Sigmoid colon (tissue), 7 donors: ENCODE data around the gene ABI3. TPM values are rescaled to one million over a fixed set of nuclear protein-coding genes. Genes with fewer than 3 reads are reported as not detected.

ENCODE experiments used
- DNase-seq: peaks from one replicate; pipeline ENCODE4 v3.0.0-alpha.2; 2019
- H3K27ac ChIP-seq, 4 donors: fragments of 200-600 bp; sonication (generic); one replicate each; pipeline ENCODE4 v1.5.1; 2016 to 2019; ENCODE audit warnings: mild to moderate bottlenecking in 1 of 4
- H3K27me3 ChIP-seq, 3 donors: fragments of 200-600 bp; sonication (generic); one replicate each; pipeline ENCODE4 v1.5.1; 2019; ENCODE audit warnings: mild to moderate bottlenecking in 1 of 3
- H3K36me3 ChIP-seq, 4 donors: fragments of 200-600 bp; sonication (generic); one replicate each; pipeline ENCODE4 v1.5.1; 2016 to 2019
- H3K4me1 ChIP-seq, 4 donors: fragments of 200-600 bp; sonication (generic); one replicate each; pipeline ENCODE4 v1.5.1; 2017 to 2019
- H3K4me3 ChIP-seq, 4 donors: fragments of 200-600 bp; sonication (generic); one replicate each; pipeline ENCODE4 v1.5.1; 2017 to 2019; ENCODE audit warnings: mild to moderate bottlenecking in 2 of 4, moderate library complexity in 1 of 4
- H3K9me3 ChIP-seq, 4 donors: fragments of 200-600 bp in 3 of 4; sonication (generic) in 3 of 4; one replicate each; pipeline versions ENCODE4 v1.5.1 to v1.6.1; 2013 to 2019
- EP300 ChIP-seq, 4 donors: sonication (generic); formaldehyde crosslinking; IDR thresholded peaks; one replicate each; pipeline ENCODE4 v1.6.1; 2017; ENCODE audit warnings: antibody characterized with exemption in 4 of 4
- POLR2A ChIP-seq, 2 donors: fragments of 450-650 bp; IDR thresholded peaks; one replicate each; pipeline ENCODE4 v1.6.1; 2016; ENCODE audit warnings: antibody characterized with exemption in 2 of 2, mild to moderate bottlenecking in 2 of 2, moderate library complexity in 2 of 2
- POLR2AphosphoS5 ChIP-seq, 4 donors: sonication (generic); formaldehyde crosslinking; IDR thresholded peaks; one replicate each; pipeline ENCODE4 v1.6.1; 2017; ENCODE audit warnings: antibody characterized with exemption in 4 of 4
- WGBS, 2 donors: extraction: QIAGEN DNeasy Blood & Tissue Kit; methylation state at CpG; one replicate each; pipeline ENCODE4 v1.1.7; 2013; 5-methylcytosine and 5-hydroxymethylcytosine counted together
- intact Hi-C: fragments of 100-400 bp; cut with DNase I; formaldehyde crosslinking; loops from one replicate; pipeline ENCODE4 v1.15.1; 2023
- polyA plus RNA-seq, 3 donors: library from polyadenylated mRNA; stranded (reverse); fragments of 200-250 nt; gene quantifications; one replicate each; pipeline ENCODE4 v1.2.3, GENCODE V29; 2013
- total RNA-seq, 4 donors: library from RNA; depleted of rRNA; stranded (reverse); fragments of >200 nt; gene quantifications; one replicate each; pipeline ENCODE4 v1.1.0, GENCODE V29; 2016
- TF ChIP-seq, protein P1 (sequence below), 4 experiments: fragments of 450-650 bp in 3 of 4; fragments of 200-600 bp in 1 of 4; IDR thresholded peaks; one replicate each; pipeline ENCODE4 v1.5.1; 2016 to 2019; ENCODE audit warnings: antibody characterized with exemption in 4 of 4, mild to moderate bottlenecking in 3 of 4, moderate library complexity in 2 of 4
- donor health status: healthy with polysubstance abuse.
- donor health status: Bipolar disorder and iron deficiency.
- donor health status: healthy.

The ABI3 gene
- total and polyA plus RNA-seq, 7 donors, result 1.8 to 16.0 (median 7.1) TPM

GRCh38 chr17:49191917-49192741 lies 18.4 kb upstream of the ABI3 start:
- Histone ChIP-seq H3K4me3 (peak overlapping the region; percentile 56 to 88 (median 78)), H3K36me3 (no peaks in the 10 kb centered on the region), H3K4me1 (peaks cover 7 to 19% (median 14%) of the 10 kb centered on the region in 4 donors), H3K9me3 (no peaks in the 10 kb centered on the region), H3K27ac (peak overlapping the region; percentile 87 to 99 (median 96)), H3K27me3 (no peaks in the 10 kb centered on the region)
- TF ChIP-seq POLR2A (IDR thresholded peaks at IDR 0.05) (no peak), EP300 (IDR thresholded peaks at IDR 0.05) (no peak), POLR2AphosphoS5 (IDR thresholded peaks at IDR 0.05) (peak; percentile 21 to 53 (median 32))
- TF ChIP-seq, protein P1, sequence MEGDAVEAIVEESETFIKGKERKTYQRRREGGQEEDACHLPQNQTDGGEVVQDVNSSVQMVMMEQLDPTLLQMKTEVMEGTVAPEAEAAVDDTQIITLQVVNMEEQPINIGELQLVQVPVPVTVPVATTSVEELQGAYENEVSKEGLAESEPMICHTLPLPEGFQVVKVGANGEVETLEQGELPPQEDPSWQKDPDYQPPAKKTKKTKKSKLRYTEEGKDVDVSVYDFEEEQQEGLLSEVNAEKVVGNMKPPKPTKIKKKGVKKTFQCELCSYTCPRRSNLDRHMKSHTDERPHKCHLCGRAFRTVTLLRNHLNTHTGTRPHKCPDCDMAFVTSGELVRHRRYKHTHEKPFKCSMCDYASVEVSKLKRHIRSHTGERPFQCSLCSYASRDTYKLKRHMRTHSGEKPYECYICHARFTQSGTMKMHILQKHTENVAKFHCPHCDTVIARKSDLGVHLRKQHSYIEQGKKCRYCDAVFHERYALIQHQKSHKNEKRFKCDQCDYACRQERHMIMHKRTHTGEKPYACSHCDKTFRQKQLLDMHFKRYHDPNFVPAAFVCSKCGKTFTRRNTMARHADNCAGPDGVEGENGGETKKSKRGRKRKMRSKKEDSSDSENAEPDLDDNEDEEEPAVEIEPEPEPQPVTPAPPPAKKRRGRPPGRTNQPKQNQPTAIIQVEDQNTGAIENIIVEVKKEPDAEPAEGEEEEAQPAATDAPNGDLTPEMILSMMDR (IDR thresholded peaks at IDR 0.05), result peak in 1 of 4 experiments; percentile 10
- peak; percentile 97 for DNase-seq
- 0% methylated on average over 53 of the region's 53 CpGs for WGBS, 2 donors
- intact Hi-C loops, result loop anchor here (5.0 to 10.0 kb wide), 3 partner anchors 35 to 287 kb away; partner anchors contain the start of genes PHB1 and UBE2Z

GRCh38 chr17:49193513-49194296 lies 16.8 kb upstream of the ABI3 start:
- TF ChIP-seq POLR2A (IDR thresholded peaks at IDR 0.05) (no peak), POLR2AphosphoS5 (IDR thresholded peaks at IDR 0.05) (peak in 3 of 4 donors; percentile 30 to 39 (median 33))
- Histone ChIP-seq H3K9me3 (no peaks in the 10 kb centered on the region), H3K4me3 (peak overlapping the region; percentile 56 to 88 (median 78)), H3K4me1 (peaks cover 7 to 19% (median 14%) of the 10 kb centered on the region in 4 donors), H3K27ac (peak overlapping the region; percentile 87 to 99 (median 96)), H3K36me3 (no peaks in the 10 kb centered on the region), H3K27me3 (no peaks in the 10 kb centered on the region)
- peak; percentile 85 for DNase-seq
- intact Hi-C loops, result loop anchor here (5.0 to 10.0 kb wide), 3 partner anchors 34 to 289 kb away; partner anchors contain the start of genes PHB1 and UBE2Z
- 5 to 7% methylated on average over 21 of the region's 21 CpGs for WGBS, 2 donors

- no peak for DNase-seq
- no peaks in the 10 kb centered on the region for H3K9me3 ChIP-seq
- no peaks in the 10 kb centered on the region for H3K36me3 ChIP-seq
- H3K27me3 ChIP-seq, result no peaks in the 10 kb centered on the region
- intact Hi-C loops, result loop anchor here (5.0 to 10.0 kb wide), 3 partner anchors 33 to 289 kb away; partner anchors contain the start of genes PHB1 and UBE2Z
- peak overlapping the region in 3 of 4 donors; percentile 87 to 98 (median 95) for H3K27ac ChIP-seq
- no peak overlapping the region for H3K4me3 ChIP-seq
- H3K4me1 ChIP-seq, result peaks cover 7 to 19% (median 14%) of the 10 kb centered on the region in 4 donors
- WGBS, 2 donors, result 53 to 60% methylated on average over 3 of the region's 3 CpGs
- TF ChIP-seq EP300 (IDR thresholded peaks at IDR 0.05) (no peak), POLR2AphosphoS5 (IDR thresholded peaks at IDR 0.05) (no peak), POLR2A (IDR thresholded peaks at IDR 0.05) (no peak)
- TF ChIP-seq, protein P1 (IDR thresholded peaks at IDR 0.05), result no peak
Measured at GRCh38 chr17:49194297-49194607, 16.3 kb upstream of the ABI3 start.

DNA sequence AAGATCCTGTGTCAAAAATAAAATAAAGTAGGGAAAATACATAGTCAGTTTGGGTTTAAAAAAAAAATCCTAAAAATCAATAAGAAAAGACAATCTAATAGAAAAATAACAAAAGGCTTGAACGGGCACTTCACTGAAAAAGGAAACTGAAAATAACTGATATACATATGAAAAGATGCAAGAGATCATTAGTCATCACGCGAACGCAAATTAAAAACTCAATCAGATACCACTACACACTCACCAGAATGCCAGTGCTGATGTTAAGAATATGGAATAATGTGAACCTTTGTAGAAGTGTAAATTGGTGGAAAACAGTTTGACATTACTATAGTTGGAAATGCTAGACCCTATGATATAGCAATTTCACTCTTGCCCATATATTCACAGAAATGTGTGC lies 14.8 kb upstream of the ABI3 start:
- WGBS, 2 donors, result 70 to 76% methylated on average over 4 of the region's 4 CpGs
- Histone ChIP-seq H3K4me1 (peaks cover 7 to 18% (median 14%) of the 10 kb centered on the region in 4 donors), H3K27ac (no peak overlapping the region), H3K9me3 (no peaks in the 10 kb centered on the region), H3K27me3 (no peaks in the 10 kb centered on the region), H3K4me3 (no peak overlapping the region), H3K36me3 (no peaks in the 10 kb centered on the region)
- no peak for DNase-seq
- intact Hi-C loops, result loop anchor here (10.0 kb wide), 2 partner anchors 219 to 291 kb away; partner anchors contain the start of genes PHB1 and UBE2Z
- TF ChIP-seq POLR2A (IDR thresholded peaks at IDR 0.05), result no peak
- no peak for TF ChIP-seq EP300 (IDR thresholded peaks at IDR 0.05)
- TF ChIP-seq POLR2AphosphoS5 (IDR thresholded peaks at IDR 0.05), result no peak
- TF ChIP-seq, protein P1 (IDR thresholded peaks at IDR 0.05), result no peak
